Measurements from ENCODE around the gene TAS2R60. TPM values are rescaled to one million over a fixed set of nuclear protein-coding genes. Genes with fewer than 3 reads are reported as not detected.
"Not testable (repeated sequence)": the region's sequence is repeated elsewhere in the genome, so short reads cannot be mapped to it uniquely, and the experiment has no call there.

The TAS2R60 gene
- total RNA-seq, 1 donor from 2014 or later: not detected

GRCh38 chr7:143417734-143418383, 25.4 kb upstream of the TAS2R60 start:
- Histone ChIP-seq H3K27ac (no peak overlapping the region), H3K9me3 (no peaks in the 10 kb centered on the region), H3K4me1 (peaks cover 9% of the 10 kb centered on the region), H3K36me3 (no peaks in the 10 kb centered on the region), H3K27me3 (no peaks in the 10 kb centered on the region), H3K4me3 (no peak overlapping the region)
- intact Hi-C loops (cut with DNase I): loop anchor here (10.0 kb wide), 2 partner anchors 53 to 173 kb away; partner anchors contain the start of gene FAM131B
- no peak for DNase-seq (ENCODE audit: extremely low spot score in 2 of 2)
- no peak for TF ChIP-seq CTCF (IDR thresholded peaks at IDR 0.05)
- TF ChIP-seq POLR2A (IDR thresholded peaks at IDR 0.05): no peak
- no peak for TF ChIP-seq POLR2AphosphoS5 (IDR thresholded peaks at IDR 0.05; ENCODE audit: insufficient read depth in 1 of 2, low read depth in 1 of 2)

GRCh38 chr7:143418681-143419458, 24.4 kb upstream of the TAS2R60 start:
- intact Hi-C loops (cut with DNase I): loop anchor here (10.0 kb wide), 2 partner anchors 54 to 174 kb away; partner anchors contain the start of gene FAM131B
- Histone ChIP-seq H3K4me3 (no peak overlapping the region), H3K9me3 (no peaks in the 10 kb centered on the region), H3K36me3 (no peaks in the 10 kb centered on the region), H3K27ac (no peak overlapping the region), H3K4me1 (peaks cover 9% of the 10 kb centered on the region), H3K27me3 (no peaks in the 10 kb centered on the region)
- TF ChIP-seq POLR2AphosphoS5 (IDR thresholded peaks at IDR 0.05; ENCODE audit: insufficient read depth in 1 of 2, low read depth in 1 of 2): no peak
- DNase-seq (ENCODE audit: extremely low spot score in 2 of 2): no peak

GRCh38 chr7:143419880-143420279, 23.4 kb upstream of the TAS2R60 start:
- Histone ChIP-seq H3K27ac (no peak overlapping the region), H3K4me1 (peaks cover 9% of the 10 kb centered on the region), H3K27me3 (no peaks in the 10 kb centered on the region), H3K4me3 (no peak overlapping the region), H3K36me3 (no peaks in the 10 kb centered on the region), H3K9me3 (no peaks in the 10 kb centered on the region)
- no peak for TF ChIP-seq CTCF (IDR thresholded peaks at IDR 0.05)
- no peak for TF ChIP-seq POLR2AphosphoS5 (IDR thresholded peaks at IDR 0.05; ENCODE audit: insufficient read depth in 1 of 2, low read depth in 1 of 2)
- TF ChIP-seq POLR2A (IDR thresholded peaks at IDR 0.05): no peak
- intact Hi-C loops (cut with DNase I): loop anchor here (10.0 kb wide), 2 partner anchors 55 to 175 kb away; partner anchors contain the start of gene FAM131B
- no peak for DNase-seq (ENCODE audit: extremely low spot score in 2 of 2)

GRCh38 chr7:143420624-143421023, 22.6 kb upstream of the TAS2R60 start:
- H3K27me3 ChIP-seq; H3K9me3 ChIP-seq; H3K36me3 ChIP-seq; DNase-seq (ENCODE audit: extremely low spot score in 2 of 2); H3K4me1 ChIP-seq; H3K27ac ChIP-seq; intact Hi-C loops (cut with DNase I); H3K4me3 ChIP-seq: not testable (repeated sequence)

GRCh38 chr7:143422033-143422432, 21.2 kb upstream of the TAS2R60 start:
- H3K27ac ChIP-seq: no peak overlapping the region
- no peak overlapping the region for H3K4me3 ChIP-seq
- H3K9me3 ChIP-seq: no peaks in the 10 kb centered on the region
- H3K4me1 ChIP-seq: no peaks in the 10 kb centered on the region
- no peak for TF ChIP-seq POLR2AphosphoS5 (IDR thresholded peaks at IDR 0.05; ENCODE audit: insufficient read depth in 1 of 2, low read depth in 1 of 2)
- no peak for TF ChIP-seq CTCF (IDR thresholded peaks at IDR 0.05)
- no peak for TF ChIP-seq POLR2A (IDR thresholded peaks at IDR 0.05)
- intact Hi-C loops (cut with DNase I): no loop called here
- DNase-seq (ENCODE audit: extremely low spot score in 2 of 2): no peak
- no peaks in the 10 kb centered on the region for H3K27me3 ChIP-seq
- H3K36me3 ChIP-seq: no peaks in the 10 kb centered on the region

- H3K36me3 ChIP-seq; H3K9me3 ChIP-seq; DNase-seq (ENCODE audit: extremely low spot score in 2 of 2); H3K27me3 ChIP-seq; intact Hi-C loops (cut with DNase I); H3K27ac ChIP-seq; H3K4me3 ChIP-seq; H3K4me1 ChIP-seq: not testable (repeated sequence)
Measured at GRCh38 chr7:143424476-143424875, 18.8 kb upstream of the TAS2R60 start.

Measured in vagina (tissue), 2 donors.